ENCODE results near the gene FLVCR1. TPM values are rescaled to one million over a fixed set of nuclear protein-coding genes. Genes with fewer than 3 reads are reported as not detected.

FLVCR1 gene
- total RNA-seq, 1 experiment from 2014 or later, result 67.9 TPM

GRCh38 chr1:212867192-212867591, 9.1 kb downstream of the FLVCR1 start:
- Mint-ChIP-seq H3K9me3 (no peaks in the 10 kb centered on the region), H3K4me1 (peaks cover 34% of the 10 kb centered on the region), H3K27me3 (ENCODE audit: low read depth) (no peaks in the 10 kb centered on the region), H3K36me3 (peaks cover 71% of the 10 kb centered on the region), H3K4me3 (no peak overlapping the region), H3K27ac (peak overlapping the region; percentile 26; the same call in 1 of the 2 replicates)
- TF ChIP-seq NFATC4 (CRISPR knock-in tag; IDR thresholded peaks at IDR 0.05), result no peak
- TF ChIP-seq TEAD1 (CRISPR knock-in tag; IDR thresholded peaks at IDR 0.05), result no peak
- TF ChIP-seq NR3C1 (CRISPR knock-in tag; conservative IDR thresholded peaks at IDR 0.05; ENCODE audit: low read depth), result no peak
- TF ChIP-seq FOXK1 (CRISPR knock-in tag; IDR thresholded peaks at IDR 0.05), result no peak
- no peak for TF ChIP-seq ZNF416 (CRISPR knock-in tag; IDR thresholded peaks at IDR 0.05)
- TF ChIP-seq ESRRA (CRISPR knock-in tag; IDR thresholded peaks at IDR 0.05; ENCODE audit: borderline replicate concordance), result no peak
- no peak for TF ChIP-seq ZNF121 (CRISPR knock-in tag; IDR thresholded peaks at IDR 0.05)
- no peak for TF ChIP-seq ZNF138 (CRISPR knock-in tag; conservative IDR thresholded peaks at IDR 0.05)
- no peak for TF ChIP-seq SMAD3 (CRISPR knock-in tag; IDR thresholded peaks at IDR 0.05; ENCODE audit: borderline replicate concordance)
- no peak for TF ChIP-seq CDX4 (CRISPR knock-in tag; IDR thresholded peaks at IDR 0.05; ENCODE audit: borderline replicate concordance)
- TF ChIP-seq E2F4 (CRISPR knock-in tag; IDR thresholded peaks at IDR 0.05; ENCODE audit: borderline replicate concordance, low read depth), result no peak
- no peak for TF ChIP-seq TCF7 (CRISPR knock-in tag; IDR thresholded peaks at IDR 0.05; ENCODE audit: low read depth)
- no peak for TF ChIP-seq ZNF423 (CRISPR knock-in tag; IDR thresholded peaks at IDR 0.05)
- TF ChIP-seq ZNF396 (CRISPR knock-in tag; IDR thresholded peaks at IDR 0.05; ENCODE audit: borderline replicate concordance), result no peak
- no peak for TF ChIP-seq FOXP4 (CRISPR knock-in tag; IDR thresholded peaks at IDR 0.05)
- no peak for TF ChIP-seq ZNF232 (CRISPR knock-in tag; IDR thresholded peaks at IDR 0.05)
- TF ChIP-seq ZNF281 (CRISPR knock-in tag; IDR thresholded peaks at IDR 0.05), result no peak
- TF ChIP-seq ATF3 (CRISPR knock-in tag; conservative IDR thresholded peaks at IDR 0.05), result no peak
- TF ChIP-seq E2F5 (CRISPR knock-in tag; IDR thresholded peaks at IDR 0.05), result no peak
- no peak for TF ChIP-seq AFF4 (CRISPR knock-in tag; IDR thresholded peaks at IDR 0.05; ENCODE audit: borderline replicate concordance)
- no peak for ATAC-seq
- no peak for DNase-seq (ENCODE audit: low spot score)
- POLR2A ChIA-PET, result no interaction called here
- CTCF ChIA-PET, result no interaction called here
